Activated CD8-positive, alpha-beta memory T cell treated with anti-CD3 and anti-CD28 coated beads for 36 hours (primary cell): ENCODE measurements around the gene SRSF4. TPM values are rescaled to one million over a fixed set of nuclear protein-coding genes. Genes with fewer than 3 reads are reported as not detected.

Source experiments
- CTCF ChIA-PET: fragments of 350-600 bp; sonication (Branson Sonifier 250); formaldehyde crosslinking; loops from one replicate; lab custom pipeline; 2021; ENCODE audit warnings: antibody characterized with exemption; lab: Charles Lee
- POLR2A ChIA-PET: fragments of 350-600 bp; sonication (Branson Sonifier 250); formaldehyde crosslinking; loops from one replicate; lab custom pipeline; 2021; ENCODE audit warnings: antibody characterized with exemption; lab: Charles Lee
- total RNA-seq, 2 experiments: library from RNA; stranded (reverse); gene quantifications; one replicate each; pipeline ENCODE4 v1.2.3, GENCODE V29; 2021

The SRSF4 gene
- total RNA-seq, 2 experiments from 2014 or later, result 116 to 120 TPM

DNA sequence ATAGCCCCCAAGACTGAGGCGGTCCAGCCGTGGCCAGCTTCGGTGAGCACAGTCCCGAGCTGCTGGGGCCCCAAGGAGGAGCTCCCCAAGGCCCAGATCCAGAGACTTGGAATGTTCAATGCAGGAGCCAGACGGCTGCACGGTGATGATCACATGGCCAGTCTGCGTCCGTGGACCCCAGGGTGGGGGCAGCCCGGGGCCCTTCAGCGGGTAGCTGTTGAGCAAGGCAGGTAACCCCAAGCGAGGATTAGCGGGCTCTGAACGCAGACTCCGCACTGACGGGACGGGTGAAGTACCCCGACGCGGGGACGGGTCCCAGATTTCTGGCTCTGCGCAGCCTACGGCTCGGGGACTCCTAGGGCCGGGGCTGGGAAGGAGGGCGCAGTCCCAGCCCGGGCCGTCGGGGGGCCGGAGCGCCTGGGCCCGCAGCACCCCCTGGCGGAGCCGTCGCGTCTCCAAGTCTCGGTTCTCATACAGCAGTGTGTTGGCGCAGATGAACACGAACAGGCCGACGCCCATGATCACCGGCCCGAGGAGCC is 60.7 kb downstream of the SRSF4 start:
- CTCF ChIA-PET, result interaction anchor here (0.6 to 1.2 kb wide), 3 partner anchors 80 to 239 kb away, joined by 3 to 4 read pairs (median 4); no protein-coding TSS in a partner anchor
- POLR2A ChIA-PET, result no interaction called here

DNA sequence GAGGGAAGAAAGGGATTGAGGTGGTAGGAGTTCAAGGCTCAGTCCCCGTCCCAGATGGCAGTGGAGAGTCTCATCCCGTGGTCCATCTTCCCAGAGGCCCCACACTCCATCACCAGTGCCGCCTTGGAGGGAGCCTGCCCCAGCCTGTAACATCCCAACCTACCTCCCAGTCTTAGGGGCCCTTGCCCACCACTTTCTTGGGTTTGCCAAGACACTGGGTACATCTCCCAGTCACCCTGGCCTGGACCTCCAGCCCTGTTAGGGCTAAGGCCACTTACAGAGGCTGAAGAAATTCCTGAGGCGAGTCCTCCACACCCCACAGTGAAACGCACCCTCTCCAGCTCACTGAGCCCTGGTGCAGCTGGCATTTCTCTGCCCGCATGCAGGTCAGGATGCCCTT is 61.3 kb downstream of the SRSF4 start:
- CTCF ChIA-PET, result interaction anchor here (0.6 to 1.0 kb wide), 2 partner anchors 79 to 114 kb away, joined by 3 to 4 read pairs; no protein-coding TSS in a partner anchor

GRCh38 chr1:29119121-29119929 is 62.4 kb downstream of the SRSF4 start:
- CTCF ChIA-PET, result no interaction called here
- POLR2A ChIA-PET, result no interaction called here

More for the DNA sequence above, 61.3 kb downstream of the SRSF4 start:
- POLR2A ChIA-PET, result no interaction called here

- ChIA-PET CTCF (no interaction called here), POLR2A (interaction anchor here (0.6 kb wide), 1 partner anchor 450 kb away, joined by 3 read pairs; no protein-coding TSS in a partner anchor)
Observed at GRCh38 chr1:29117381-29117780, 64.3 kb downstream of the SRSF4 start.

DNA sequence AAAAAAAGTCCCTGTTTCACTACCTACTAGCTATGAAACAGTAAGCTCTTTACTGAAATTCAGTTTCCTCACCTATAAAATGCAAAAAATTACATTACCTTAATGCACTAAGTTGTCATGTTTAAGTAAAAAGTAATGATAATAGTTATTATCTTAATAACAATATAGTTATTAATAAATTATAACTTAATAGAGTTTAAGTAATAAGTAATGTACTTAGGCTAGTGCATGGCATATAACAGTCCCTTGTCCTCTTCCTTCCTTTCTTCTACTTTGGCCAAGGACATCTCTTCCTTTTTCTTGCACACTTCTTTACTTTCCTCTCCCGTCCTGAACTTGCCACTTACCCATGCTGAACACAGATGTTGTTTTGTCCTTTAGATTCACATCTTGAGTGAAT is 67.0 kb downstream of the SRSF4 start:
- POLR2A ChIA-PET, result no interaction called here
- CTCF ChIA-PET, result interaction anchor here (0.7 to 1.2 kb wide), 2 partner anchors 93 to 233 kb away, joined by 3 to 4 read pairs; no protein-coding TSS in a partner anchor

DNA sequence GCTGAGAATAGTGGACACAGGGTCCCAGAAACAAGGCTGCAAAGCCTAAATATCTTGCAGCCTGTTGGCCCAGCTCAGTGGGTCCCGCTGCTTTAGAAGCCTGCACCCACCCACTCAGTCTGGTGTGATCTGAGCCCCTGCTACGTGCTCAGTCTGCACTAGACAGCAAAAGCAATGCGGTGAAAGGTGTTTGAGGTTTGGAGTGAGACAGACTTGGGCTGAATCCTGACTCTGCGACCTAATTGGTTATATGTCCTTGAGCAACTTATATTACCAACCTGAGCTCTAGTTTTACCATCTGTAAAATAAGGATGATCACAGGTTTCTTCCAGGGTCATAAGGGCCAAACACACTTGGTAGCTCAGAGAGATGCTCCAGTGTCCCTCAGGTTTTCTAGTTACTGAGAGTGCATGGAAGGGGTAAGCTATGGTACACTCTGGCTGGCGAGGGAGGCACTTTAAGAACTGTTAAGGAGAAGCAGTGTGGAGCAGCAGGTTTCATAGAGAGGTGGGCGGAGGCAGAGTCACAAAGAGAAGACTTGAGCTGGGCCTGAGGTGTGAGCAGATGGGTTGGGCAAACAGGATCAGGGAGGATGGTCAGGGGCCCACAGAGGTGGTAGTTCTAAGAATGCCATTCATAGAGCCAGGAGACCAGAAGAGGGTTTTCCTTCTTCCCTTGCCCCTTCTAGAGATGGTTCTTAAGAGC is 68.1 kb downstream of the SRSF4 start:
- ChIA-PET POLR2A (no interaction called here), CTCF (no interaction called here)

GRCh38 chr1:29112705-29113412 is 68.8 kb downstream of the SRSF4 start:
- CTCF ChIA-PET, result interaction anchor here (1.1 kb wide), 1 partner anchor 55 kb away, joined by 3 read pairs; no protein-coding TSS in a partner anchor
- POLR2A ChIA-PET, result no interaction called here

DNA sequence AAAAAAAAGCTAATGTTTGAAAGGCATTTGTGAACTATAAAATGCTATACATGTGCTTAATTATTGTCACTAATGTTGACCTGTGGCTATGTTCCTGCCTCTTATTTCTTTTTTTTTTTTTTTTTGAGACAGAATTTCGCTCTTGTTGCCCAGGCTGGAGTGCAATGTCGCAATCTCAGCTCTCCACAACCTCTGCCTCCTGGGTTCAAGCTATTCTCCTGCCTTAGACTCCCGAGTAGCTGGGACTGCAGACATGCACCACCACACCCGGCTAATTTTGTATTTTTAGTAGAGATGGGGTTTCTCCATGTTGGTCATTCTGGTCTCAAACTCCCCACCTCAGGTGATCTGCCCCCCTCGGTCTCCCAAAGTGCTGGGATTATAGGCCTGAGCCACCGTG is 73.7 kb downstream of the SRSF4 start:
- ChIA-PET CTCF (interaction anchor here (0.6 kb wide), 1 partner anchor 214 kb away, joined by 3 read pairs; no protein-coding TSS in a partner anchor), POLR2A (interaction anchor here (0.6 kb wide), 1 partner anchor 20 kb away, joined by 3 read pairs; no protein-coding TSS in a partner anchor)

DNA sequence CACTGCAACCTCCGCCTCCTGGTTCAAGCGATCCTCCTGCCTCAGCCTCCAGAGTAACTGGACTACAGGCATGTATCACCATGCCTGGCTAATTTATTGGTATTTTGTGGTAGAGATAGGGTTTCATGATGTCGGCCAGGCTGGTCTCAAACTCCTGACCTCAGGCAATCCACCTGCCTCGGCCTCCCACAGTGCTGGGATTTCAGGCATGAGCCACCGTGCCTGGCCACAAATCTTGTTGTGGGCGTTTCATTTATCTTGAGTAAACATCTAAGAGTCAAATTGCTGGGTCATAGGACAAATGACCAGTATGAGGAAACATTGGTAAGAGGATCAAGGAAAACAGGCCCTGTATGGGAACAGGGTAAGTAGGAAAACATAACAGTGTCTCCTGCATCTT is 75.9 kb downstream of the SRSF4 start:
- POLR2A ChIA-PET, result no interaction called here
- CTCF ChIA-PET, result no interaction called here

GRCh38 chr1:29100487-29100886 is 81.2 kb downstream of the SRSF4 start:
- POLR2A ChIA-PET, result interaction anchor here (1.1 kb wide), 1 partner anchor 24 kb away, joined by 3 read pairs; the partner anchor contains the start of gene TMEM200B

GRCh38 chr1:29099286-29099685 is 82.4 kb downstream of the SRSF4 start:
- CTCF ChIA-PET, result no interaction called here
- POLR2A ChIA-PET, result interaction anchor here (1.1 kb wide), 1 partner anchor 25 kb away, joined by 3 read pairs; the partner anchor contains the start of gene TMEM200B

More at GRCh38 chr1:29100487-29100886, 81.2 kb downstream of the SRSF4 start:
- CTCF ChIA-PET, result no interaction called here

Other genes with a start within 250 kb of the SRSF4 start
- under 1 TPM; 0.94 to 0.97 TPM for gene TMEM200B, start 58.0 kb downstream of the SRSF4 start, total RNA-seq
- 10 to 100 TPM; 46.4 to 46.7 TPM for gene MECR, start 49.0 kb upstream of the SRSF4 start, total RNA-seq
- gene PTPRU, start 54.6 kb upstream of the SRSF4 start, total RNA-seq, result under 1 TPM; 0.34 to 0.42 TPM